HL-60/S4 (cell line): ENCODE data around the gene CMIP.
"Not testable (repeated sequence)": the region's sequence is repeated elsewhere in the genome, so short reads cannot be mapped to it uniquely, and the experiment has no call there.

Experiments used
- in situ Hi-C: fragments of 300-500 bp; cut with MboI; formaldehyde crosslinking; loops from 2 replicates; pipeline ENCODE4 v1.14.3; 2022; ENCODE audit warnings: low sequenced_read_pairs

CMIP gene

GRCh38 chr16:81673432-81673831 is 228.8 kb downstream of the CMIP start:
- in situ Hi-C loops = no loop called here

DNA sequence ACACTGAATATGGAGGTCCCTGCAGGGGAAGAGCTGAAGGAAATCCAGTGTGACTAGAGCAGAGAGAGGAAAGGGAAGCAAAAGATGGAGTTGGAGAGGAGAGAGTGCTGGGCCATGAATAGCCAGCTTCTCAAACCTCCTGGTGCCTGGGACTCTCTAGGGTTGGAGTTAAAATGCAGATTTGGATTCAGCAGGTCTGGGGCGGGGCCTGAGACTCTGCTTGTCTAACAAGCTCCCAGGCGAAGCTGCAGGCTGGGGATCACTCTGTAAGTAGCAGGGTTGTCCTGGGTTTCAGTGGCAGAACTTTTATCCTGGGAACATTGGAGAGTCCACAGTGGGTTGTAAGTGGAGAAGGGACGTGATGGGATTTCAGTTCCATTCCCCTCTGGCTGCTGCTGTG is 231.1 kb downstream of the CMIP start:
- in situ Hi-C loops = no loop called here

DNA sequence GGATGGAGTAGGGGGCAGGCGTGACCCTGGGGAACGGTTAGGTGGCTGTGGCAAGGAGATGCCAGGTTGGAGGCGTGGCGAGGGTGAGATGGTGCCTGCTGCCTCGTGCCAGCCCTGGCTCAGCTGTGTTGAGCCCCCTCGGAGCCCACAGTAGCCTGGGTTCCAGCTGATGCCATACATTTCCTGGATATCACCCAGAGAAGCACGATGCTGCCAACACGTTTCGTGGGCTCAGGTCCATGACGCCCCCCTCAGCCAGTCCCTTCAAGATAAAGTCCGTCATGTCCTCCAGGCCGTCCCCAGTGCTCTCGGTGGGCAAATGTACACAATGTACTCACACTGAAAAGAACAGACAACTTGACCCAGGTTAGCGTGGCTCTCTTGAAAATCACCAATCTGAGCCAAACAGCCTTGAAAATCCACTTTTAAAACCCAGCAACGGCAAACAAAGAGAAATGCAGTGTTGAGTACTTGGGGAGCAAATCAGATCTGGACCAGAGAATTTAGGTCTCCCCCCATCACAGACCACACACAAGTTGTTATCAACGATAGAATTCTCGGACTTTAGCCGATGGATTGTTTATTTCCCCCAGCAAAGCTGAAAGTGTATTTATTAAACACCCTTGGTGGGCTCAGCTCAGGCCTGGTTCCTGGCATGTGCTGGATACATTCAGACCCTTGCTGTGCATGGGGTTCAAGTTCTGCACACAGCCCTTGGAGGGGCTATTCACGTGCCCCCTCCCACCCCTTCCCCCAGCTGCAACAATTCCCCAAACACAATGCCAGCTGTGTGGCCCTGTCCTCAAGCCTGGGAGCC is 231.7 kb downstream of the CMIP start:
- in situ Hi-C loops = no loop called here

DNA sequence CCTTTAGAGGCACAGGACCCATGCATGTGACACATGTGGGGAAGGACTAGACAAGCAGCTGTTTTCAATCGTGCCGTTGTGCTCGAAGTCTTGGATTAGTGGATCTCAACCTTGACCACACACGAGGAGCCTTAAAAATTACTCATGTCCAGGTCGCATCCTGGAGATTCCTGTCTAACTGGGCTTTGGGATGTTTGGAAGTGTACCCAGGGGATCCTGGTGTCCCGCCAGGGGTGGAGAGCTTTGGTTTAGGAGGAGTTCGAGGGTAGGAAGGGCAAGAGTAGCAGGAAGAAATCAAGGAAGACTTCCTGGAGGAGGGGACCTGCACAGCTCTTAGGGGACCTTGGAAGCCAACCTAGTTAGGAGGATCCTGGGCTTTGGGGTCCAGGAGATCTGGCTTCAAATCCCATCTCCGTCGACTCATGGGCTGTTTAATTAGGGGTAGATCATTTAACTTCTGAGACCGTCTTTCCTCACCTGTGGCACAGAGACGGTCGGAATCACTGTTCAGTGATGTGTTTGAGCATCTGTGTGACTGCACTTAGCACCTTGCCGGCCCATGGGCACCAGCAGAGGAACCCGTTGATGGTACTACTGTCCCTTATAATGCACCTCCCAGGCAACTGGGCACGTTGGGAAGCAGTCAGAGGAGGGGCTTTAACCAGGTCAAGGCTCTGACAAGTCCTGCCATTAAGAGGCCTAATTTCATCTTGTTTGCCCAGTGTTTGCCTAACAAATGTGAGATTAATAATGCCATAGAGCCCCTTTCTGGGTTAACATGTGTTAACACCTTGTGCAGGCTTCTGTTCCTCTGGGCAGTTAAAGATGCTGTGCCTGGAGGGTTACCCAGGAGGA is 232.5 kb downstream of the CMIP start:
- in situ Hi-C loops = no loop called here

- in situ Hi-C loops = no loop called here
These were observed 233.9 kb downstream of the CMIP start for GRCh38 chr16:81678326-81679095.

- in situ Hi-C loops = no loop called here
These were observed 235.3 kb downstream of the CMIP start for GRCh38 chr16:81679721-81680430.

- in situ Hi-C loops = no loop called here
These were observed 236.1 kb downstream of the CMIP start for GRCh38 chr16:81680444-81681275.

- in situ Hi-C loops = no loop called here
These were observed 236.7 kb downstream of the CMIP start for GRCh38 chr16:81681311-81681710.

DNA sequence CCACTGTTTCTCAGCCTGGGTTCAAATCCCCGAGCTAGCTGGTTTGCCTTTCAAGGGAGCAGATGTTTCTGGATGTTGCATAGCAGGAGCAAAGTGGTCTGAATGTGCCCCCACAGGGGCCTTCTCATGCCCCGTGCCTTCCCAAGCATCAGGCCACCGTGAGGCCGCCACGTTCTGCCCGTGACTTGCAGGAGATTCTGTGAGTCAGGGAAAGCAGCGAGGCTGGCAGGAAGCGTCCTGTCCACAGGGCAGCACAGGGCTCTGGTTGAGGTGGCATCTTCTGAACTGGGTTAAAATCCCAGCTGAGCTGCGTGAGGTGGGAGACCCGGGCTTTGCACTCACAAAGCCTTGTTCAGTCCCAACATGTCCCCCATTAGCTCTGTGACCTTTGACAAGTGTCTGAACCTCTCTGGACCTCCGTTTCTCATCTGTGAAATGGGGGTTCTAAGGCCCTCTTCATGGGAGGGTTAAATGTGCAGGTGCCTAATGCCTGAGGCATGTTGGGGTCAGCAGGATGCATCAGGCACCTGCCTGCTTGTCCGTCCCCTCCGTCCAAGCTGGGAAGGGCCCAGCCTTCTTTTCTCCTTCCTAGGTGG is 239.7 kb downstream of the CMIP start:
- in situ Hi-C loops = no loop called here

GRCh38 chr16:81684901-81685300 is 240.3 kb downstream of the CMIP start:
- in situ Hi-C loops = no loop called here

GRCh38 chr16:81686391-81687130 is 242.0 kb downstream of the CMIP start:
- in situ Hi-C loops = no loop called here

DNA sequence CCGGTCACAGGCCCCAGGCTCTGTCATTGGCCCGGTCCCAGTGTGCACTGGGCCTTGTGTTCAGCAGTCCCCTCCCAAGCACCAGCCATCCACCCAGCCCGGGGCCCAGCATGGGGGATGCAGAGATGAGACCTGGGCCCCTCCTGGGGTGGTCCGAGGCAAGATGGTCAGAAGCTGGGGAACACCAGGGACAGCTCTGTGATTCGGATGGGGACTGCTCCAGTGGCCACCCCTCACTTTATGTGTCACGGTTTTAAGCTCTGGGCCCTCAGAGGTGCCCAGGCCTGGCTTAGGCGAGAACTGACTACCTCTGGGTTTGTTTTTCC is 242.5 kb downstream of the CMIP start:
- in situ Hi-C loops = no loop called here

DNA sequence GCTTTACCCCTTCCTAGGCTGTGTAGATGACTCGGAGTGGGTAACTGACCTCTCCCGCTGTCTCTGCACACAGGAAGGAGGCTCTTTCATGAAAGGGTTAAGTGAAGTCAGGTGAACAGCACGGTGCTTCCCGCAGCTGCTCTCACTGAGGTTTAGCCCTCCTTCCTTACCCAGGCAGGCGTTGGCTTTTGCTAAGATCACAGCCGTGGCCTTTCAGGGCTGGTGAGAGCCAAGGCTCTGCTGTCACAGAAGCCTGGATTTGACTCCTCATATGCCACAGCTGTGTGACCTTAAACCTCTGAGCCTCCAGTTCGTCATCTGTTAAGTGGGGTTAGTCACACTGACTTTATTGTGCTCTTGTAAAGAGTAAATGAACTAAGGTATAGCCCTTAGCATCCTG is 243.6 kb downstream of the CMIP start:
- in situ Hi-C loops = no loop called here

GRCh38 chr16:81688839-81689238 is 244.2 kb downstream of the CMIP start:
- in situ Hi-C loops = not testable (repeated sequence)

GRCh38 chr16:81692021-81692420 is 247.4 kb downstream of the CMIP start:
- in situ Hi-C loops = no loop called here

- in situ Hi-C loops = no loop called here
These were observed 248.0 kb downstream of the CMIP start for GRCh38 chr16:81692571-81692970.

DNA sequence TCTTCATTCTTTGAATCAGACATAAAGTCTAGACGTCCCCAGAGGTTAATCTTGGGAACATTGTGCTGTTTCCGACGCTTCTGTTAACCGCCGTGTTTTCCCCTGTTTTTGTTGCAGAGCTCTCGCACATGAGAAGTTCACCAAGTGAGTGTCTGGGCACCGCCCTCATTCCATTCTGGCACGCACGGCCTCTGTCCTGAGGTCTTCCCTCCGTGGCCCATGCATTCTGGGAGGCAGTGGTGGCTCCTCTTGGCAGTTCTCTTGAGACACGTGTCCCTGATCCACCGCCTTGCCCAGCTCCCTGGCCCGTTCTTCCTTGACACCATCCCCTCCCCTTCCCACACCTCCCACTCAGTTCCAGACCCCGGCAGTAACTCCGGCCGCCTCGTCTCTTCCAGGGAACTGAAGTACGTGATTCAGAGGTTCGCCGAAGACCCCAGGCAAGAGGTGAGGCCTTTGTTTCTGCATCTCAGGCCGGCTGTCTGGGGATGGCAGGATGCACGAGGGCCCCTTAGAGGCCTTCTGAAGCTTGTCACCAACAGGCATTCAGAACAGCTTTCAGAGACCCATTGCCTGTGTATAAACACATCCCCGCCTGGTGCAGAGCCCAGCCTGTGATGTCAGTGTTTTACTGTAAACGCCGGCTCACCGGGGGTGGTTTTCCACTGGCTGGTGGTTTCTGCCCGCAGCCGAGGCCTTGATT is 248.6 kb downstream of the CMIP start:
- in situ Hi-C loops = no loop called here

GRCh38 chr16:81693744-81694303 is 249.2 kb downstream of the CMIP start:
- in situ Hi-C loops = no loop called here
